HG03571 (cell line): ENCODE data around the gene CHST7.

Experiments
- ATAC-seq: cut with Tn5 transposase; IDR thresholded peaks from one replicate; pipeline ENCODE4 v1.9.1; 2021; ENCODE audit not compliant: unreplicated experiment

The CHST7 gene

DNA sequence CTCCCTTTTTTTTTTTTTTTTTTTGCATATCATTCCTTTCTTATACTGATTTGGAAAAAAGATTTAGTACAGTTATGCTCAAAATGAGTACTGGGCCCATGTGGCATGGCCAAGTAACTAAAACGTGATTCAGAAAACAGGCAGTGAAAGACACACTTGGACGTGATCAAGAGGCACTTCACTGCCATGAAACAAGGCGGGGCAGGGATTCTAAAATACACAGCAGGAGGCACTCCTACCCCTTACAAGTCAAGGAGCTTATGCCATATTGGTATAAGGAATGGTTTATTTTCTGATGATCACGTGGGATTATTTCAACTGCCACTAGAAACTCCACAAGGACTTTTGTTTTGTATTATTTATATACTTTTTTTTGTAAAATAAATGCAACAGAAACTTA, 72.0 kb downstream of the CHST7 start:
- no peak for ATAC-seq

DNA sequence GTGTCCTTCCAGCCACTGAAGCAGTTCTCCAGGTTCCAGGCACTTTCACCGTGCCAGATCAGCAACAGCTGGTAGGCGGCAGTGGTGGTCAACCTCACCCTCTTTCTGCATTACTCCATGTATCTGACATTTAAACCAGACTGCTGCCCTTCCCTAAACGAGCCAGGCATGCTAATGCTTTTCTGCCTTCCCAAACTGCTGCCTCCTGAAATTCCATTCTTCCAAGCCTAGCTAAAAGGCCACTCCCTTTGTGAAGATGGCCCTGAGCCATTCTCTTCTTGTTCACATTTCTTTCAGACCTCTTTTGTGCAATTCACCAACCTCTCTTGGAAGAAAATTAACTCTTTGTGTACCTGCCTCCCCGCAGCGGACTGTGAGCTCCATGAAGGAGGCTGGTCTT, 73.7 kb downstream of the CHST7 start:
- no peak for ATAC-seq
